ENCODE measurements around the gene HSD17B8. TPM values are rescaled to one million over a fixed set of nuclear protein-coding genes. Genes with fewer than 3 reads are reported as not detected.

The HSD17B8 gene
- total RNA-seq, 4 donors from 2014 or later: 39.3 to 49.5 (median 41.8) TPM

DNA sequence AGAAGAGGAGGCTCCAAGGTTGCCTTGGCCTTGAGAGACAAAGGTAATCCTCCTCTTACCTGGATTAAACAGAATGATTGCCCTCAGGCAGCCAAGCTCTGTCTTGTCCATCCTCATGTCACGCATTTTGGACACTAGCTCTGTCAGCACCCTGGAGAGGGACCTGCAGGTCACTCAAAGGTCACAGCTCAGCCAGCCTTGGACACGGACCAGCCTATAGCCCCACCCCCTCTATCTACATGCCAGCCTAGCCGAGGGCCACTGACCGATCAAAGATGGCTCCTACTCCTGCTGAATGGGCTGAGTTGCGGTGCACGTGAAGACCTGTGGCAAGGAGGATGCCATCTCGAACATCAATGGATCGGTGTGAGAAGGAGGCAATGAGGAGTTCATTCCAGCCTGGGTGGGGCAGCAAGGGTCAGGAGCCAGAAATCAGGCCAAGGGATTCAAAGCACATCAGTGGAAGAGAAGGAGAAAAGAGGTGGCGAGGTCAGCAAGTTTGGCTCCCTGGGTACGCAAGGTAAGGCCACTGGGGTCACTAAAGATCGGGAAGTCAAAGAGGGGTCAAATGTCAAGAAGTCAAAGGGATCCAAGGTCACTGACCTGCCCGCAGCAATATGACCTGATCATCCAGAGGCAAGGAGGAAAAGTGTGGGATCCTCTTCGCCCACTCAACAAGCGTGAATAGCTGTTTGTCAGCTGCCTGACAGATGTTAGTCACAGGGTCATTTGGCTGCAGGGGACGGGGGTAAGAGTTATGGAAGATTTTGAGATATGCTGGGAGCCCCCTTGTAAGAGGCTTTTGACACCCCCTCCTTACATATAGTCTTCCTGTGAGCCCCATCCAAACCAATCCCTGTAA lies 8.9 kb upstream of the HSD17B8 start:
- TF ChIP-seq POLR2A (IDR thresholded peaks at IDR 0.05) (no peak), CTCF (IDR thresholded peaks at IDR 0.05) (no peak)
- intact Hi-C loops (cut with DNase I; ENCODE audit: low total_unique reads): no loop called here
- no peak for DNase-seq (ENCODE audit: low spot score in 2 of 2)
- no peak overlapping the region for H3K4me3 ChIP-seq (ENCODE audit: low read depth, poor library complexity, severe bottlenecking)
- WGBS, 2 donors: 77 to 80% methylated on average over 15 of the region's 15 CpGs

DNA sequence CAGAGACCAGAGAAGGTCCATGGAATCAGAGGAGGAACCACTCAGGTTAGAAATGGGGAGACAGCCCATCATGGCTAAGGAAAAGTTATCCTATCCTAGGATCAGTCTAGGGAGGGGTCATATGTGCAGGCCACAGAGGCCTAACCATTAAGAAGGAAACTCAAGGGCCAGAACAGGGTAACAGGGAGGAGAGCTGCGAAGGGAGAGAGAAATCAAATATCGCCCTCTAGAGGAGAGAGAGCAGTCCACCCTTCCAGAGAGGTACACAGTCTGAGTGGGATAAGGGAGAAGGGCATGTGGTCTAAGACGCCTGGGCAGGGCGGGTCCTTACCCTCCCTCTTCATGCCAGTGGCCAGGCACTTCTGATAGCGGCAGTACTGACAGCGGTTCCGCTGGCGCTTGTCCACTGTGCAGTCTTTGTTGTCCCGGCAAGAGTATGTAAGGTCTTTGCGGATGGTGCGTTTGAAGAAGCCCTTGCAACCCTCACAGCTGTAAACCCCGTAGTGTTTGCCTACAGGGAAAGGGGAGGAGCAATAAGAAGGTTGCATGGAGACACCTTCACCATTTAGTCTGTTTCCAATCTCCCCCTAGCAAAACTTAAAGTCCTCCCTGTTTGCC lies 6.9 kb upstream of the HSD17B8 start:
- intact Hi-C loops (cut with DNase I; ENCODE audit: low total_unique reads): no loop called here
- no peak for TF ChIP-seq POLR2A (IDR thresholded peaks at IDR 0.05)
- DNase-seq (ENCODE audit: low spot score in 2 of 2): no peak
- 27 to 35% methylated on average over 12 of the region's 12 CpGs for WGBS, 2 donors
- no peak overlapping the region for H3K4me3 ChIP-seq (ENCODE audit: low read depth, poor library complexity, severe bottlenecking)

DNA sequence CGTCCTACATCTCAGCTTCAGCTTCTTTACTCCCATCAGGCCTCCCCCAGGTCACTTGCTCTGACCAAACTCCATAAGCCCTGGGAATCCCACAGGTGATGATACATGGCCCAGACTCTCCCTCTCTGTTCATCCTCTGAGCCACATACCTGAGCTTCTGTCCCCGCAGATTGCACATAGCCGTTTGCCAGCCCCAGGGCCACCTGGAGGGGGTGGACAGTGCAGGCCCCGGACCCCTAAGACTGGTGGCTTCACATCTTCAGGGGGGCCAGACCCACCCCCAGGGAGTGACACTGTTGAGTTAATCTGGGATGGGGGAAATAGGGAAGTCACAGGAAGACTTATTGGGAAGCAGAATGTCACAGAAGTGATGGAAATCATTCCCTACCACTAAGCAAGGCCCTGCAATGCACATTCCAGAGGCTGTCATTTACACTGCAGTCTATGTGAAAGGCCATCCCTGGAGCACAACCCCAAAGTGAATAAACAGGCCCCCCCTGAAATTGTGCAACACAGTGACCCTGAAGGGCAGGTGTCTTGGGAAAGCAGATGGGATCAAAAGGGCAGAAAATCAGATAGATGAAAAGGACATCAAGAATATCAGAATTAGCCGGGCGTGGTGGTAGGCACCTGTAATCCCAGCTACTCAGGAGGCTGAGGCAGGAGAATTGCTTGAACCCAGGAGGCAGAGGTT lies 6.1 kb upstream of the HSD17B8 start:
- no peak for DNase-seq (ENCODE audit: low spot score in 2 of 2)
- H3K4me3 ChIP-seq (ENCODE audit: low read depth, poor library complexity, severe bottlenecking): no peak overlapping the region
- WGBS, 2 donors: 70 to 80% methylated on average over 6 of the region's 6 CpGs
- intact Hi-C loops (cut with DNase I; ENCODE audit: low total_unique reads): no loop called here
- TF ChIP-seq CTCF (IDR thresholded peaks at IDR 0.05) (peak in 1 of 3 donors; percentile 65), POLR2A (IDR thresholded peaks at IDR 0.05) (no peak)

DNA sequence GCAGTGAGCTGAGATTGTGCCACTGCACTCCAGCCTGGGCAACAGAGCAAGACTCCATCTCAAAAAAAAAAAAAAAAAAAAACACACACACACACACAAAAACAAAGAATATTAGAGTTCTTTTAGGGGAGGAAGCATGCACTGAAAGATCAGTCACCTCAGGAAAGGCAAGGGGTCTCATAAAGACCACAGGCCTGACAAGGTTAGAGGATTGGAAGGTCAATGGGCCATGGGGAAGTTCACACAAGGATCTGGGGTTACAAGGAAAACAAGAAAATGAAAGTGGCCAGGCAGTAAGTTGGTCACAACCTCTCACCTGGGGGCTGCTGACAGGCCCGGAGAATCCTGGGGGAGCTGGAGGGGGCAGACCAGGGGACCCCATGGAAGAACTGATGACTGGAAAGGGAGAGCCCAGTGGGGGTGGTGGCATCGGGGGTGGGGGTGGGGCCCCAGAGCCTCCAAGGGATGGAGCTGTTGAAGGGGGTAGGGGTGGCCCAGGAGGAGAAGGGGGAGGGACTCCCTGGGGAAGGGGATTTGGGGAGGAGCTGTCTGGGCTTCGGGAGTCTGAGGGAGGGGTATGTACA lies 5.5 kb upstream of the HSD17B8 start:
- H3K4me3 ChIP-seq (ENCODE audit: low read depth, poor library complexity, severe bottlenecking): no peak overlapping the region
- intact Hi-C loops (cut with DNase I; ENCODE audit: low total_unique reads): no loop called here
- WGBS, 2 donors: 33 to 37% methylated on average over 3 of the region's 3 CpGs
- no peak for DNase-seq (ENCODE audit: low spot score in 2 of 2)
- TF ChIP-seq POLR2A (IDR thresholded peaks at IDR 0.05) (no peak), CTCF (IDR thresholded peaks at IDR 0.05) (no peak)

- no peak for TF ChIP-seq POLR2A (IDR thresholded peaks at IDR 0.05)
- TF ChIP-seq CTCF (IDR thresholded peaks at IDR 0.05): no peak
- DNase-seq (ENCODE audit: low spot score in 2 of 2): peak in 1 of 2 donors; percentile 94
- peak overlapping the region; percentile 95 for H3K4me3 ChIP-seq (ENCODE audit: low read depth, poor library complexity, severe bottlenecking)
- WGBS, 2 donors: 1 to 3% methylated on average over 18 of the region's 26 CpGs
- intact Hi-C loops (cut with DNase I; ENCODE audit: low total_unique reads): no loop called here
Observed at GRCh38 chr6:33199687-33200218, 4.7 kb upstream of the HSD17B8 start.

Measured in lower leg skin (tissue), 4 donors.